IMR-90 (cell line): ENCODE measurements around the gene CDIP1. TPM values are rescaled to one million over a fixed set of nuclear protein-coding genes. Genes with fewer than 3 reads are reported as not detected.
A peak's percentile ranks its signal among the peaks of the same experiment; 100 is the strongest.

Source experiments
- ATAC-seq: fragments of 200-7000 bp; cut with Tn5 transposase; 2 replicates; pipeline ENCODE4 v1.9.1; 2020; ENCODE audit warnings: low read depth, mild to moderate bottlenecking, moderate library complexity
- BruUV-seq: library from RNA; stranded (reverse); fragments of 400-500 nt; replicated peaks from 2 replicates; lab custom pipeline; 2021; lab: Mats Ljungman, UMichigan
- CTCF ChIA-PET: fragments of 300-600 bp; formaldehyde crosslinking; extraction: SDS; loops from one replicate; lab custom pipeline; 2021; ENCODE audit warnings: antibody characterized with exemption; lab: Yijun Ruan, JAX
- POLR2A ChIA-PET: fragments of 300-600 bp; sonication (Branson Sonifier 250); formaldehyde crosslinking; loops from one replicate; lab custom pipeline; 2022; ENCODE audit warnings: antibody characterized with exemption; ENCODE audit not compliant: unreplicated experiment; lab: Charles Lee
- DNase-seq: peaks from one replicate; pipeline ENCODE4 v3.0.0; 2013
- H2AFZ ChIP-seq: replicated peaks from 2 replicates; pipeline ENCODE3; 2013; ENCODE audit warnings: low read length, mild to moderate bottlenecking; ENCODE audit not compliant: poor library complexity
- H2AK5ac ChIP-seq: 2 replicates; pipeline ENCODE4 v1.6.1; 2013; ENCODE audit warnings: low read depth, low read length, inconsistent platforms
- H2AK9ac ChIP-seq: replicated peaks from 2 replicates; pipeline ENCODE3; 2013; ENCODE audit warnings: mild to moderate bottlenecking, low read depth, low read length, moderate library complexity; ENCODE audit not compliant: poor library complexity
- H2BK120ac ChIP-seq: 2 replicates; pipeline ENCODE4 v1.6.1; 2013; ENCODE audit warnings: low read depth, low read length, inconsistent platforms
- H2BK15ac ChIP-seq: 3 replicates; pipeline ENCODE4 v1.6.1; 2013; ENCODE audit warnings: low read depth, low read length, inconsistent platforms
- H2BK20ac ChIP-seq: 2 replicates; pipeline ENCODE4 v1.6.1; 2013; ENCODE audit warnings: low read depth, mild to moderate bottlenecking, inconsistent platforms, low read length, moderate library complexity
- H2BK5ac ChIP-seq: 2 replicates; pipeline ENCODE4 v1.6.1; 2013; ENCODE audit warnings: mild to moderate bottlenecking, low read depth, low read length, inconsistent platforms; ENCODE audit not compliant: poor library complexity, severe bottlenecking
- H3K14ac ChIP-seq: replicated peaks from 2 replicates; pipeline ENCODE4 v1.6.1; 2013; ENCODE audit warnings: low read depth, low read length, inconsistent platforms
- H3K18ac ChIP-seq: 2 replicates; pipeline ENCODE4 v1.6.1; 2013; ENCODE audit warnings: low read depth, low read length, control low read depth
- H3K23ac ChIP-seq: 2 replicates; pipeline ENCODE4 v1.6.1; 2013; ENCODE audit warnings: low read depth, low read length, inconsistent platforms
- H3K27ac ChIP-seq: 2 replicates; pipeline ENCODE4 v1.5.1; 2013; ENCODE audit warnings: mild to moderate bottlenecking, control low read depth, low read length; ENCODE audit not compliant: insufficient read depth
- H3K27me3 ChIP-seq: 2 replicates; pipeline ENCODE4 v1.6.1; 2013; ENCODE audit warnings: low read length; ENCODE audit not compliant: control insufficient read depth, insufficient read depth
- H3K36me3 ChIP-seq: 2 replicates; pipeline ENCODE4 v1.6.1; 2013; ENCODE audit warnings: low read length, mixed read lengths; ENCODE audit not compliant: control insufficient read depth, insufficient read depth
- H3K4ac ChIP-seq: 2 replicates; pipeline ENCODE4 v1.6.1; 2013; ENCODE audit warnings: low read depth, low read length, inconsistent platforms
- H3K4me1 ChIP-seq: 2 replicates; pipeline ENCODE4 v1.6.1; 2013; ENCODE audit warnings: low read length, mixed read lengths; ENCODE audit not compliant: control insufficient read depth, insufficient read depth
- H3K4me2 ChIP-seq: 2 replicates; pipeline ENCODE4 v1.6.1; 2013; ENCODE audit warnings: low read depth, mild to moderate bottlenecking, control low read depth, low read length, moderate library complexity
- H3K4me3 ChIP-seq: 2 replicates; pipeline ENCODE4 v1.5.1; 2013; ENCODE audit warnings: low read depth, mild to moderate bottlenecking, control low read depth, low read length, moderate library complexity; ENCODE audit not compliant: insufficient read depth
- H3K56ac ChIP-seq: 2 replicates; pipeline ENCODE4 v1.6.1; 2013; ENCODE audit warnings: low read length, inconsistent platforms; ENCODE audit not compliant: insufficient read depth; ENCODE audit errors: extremely low read depth
- H3K79me1 ChIP-seq, 2 experiments: 2 replicates each; pipeline ENCODE4 v1.6.1; 2013; ENCODE audit warnings: low read length in 2 of 2, inconsistent platforms in 1 of 2, low read depth in 1 of 2
- H3K9ac ChIP-seq: 2 replicates; pipeline ENCODE4 v1.6.1; 2013; ENCODE audit warnings: low read depth, low read length, control low read depth
- H3K9me1 ChIP-seq: 2 replicates; pipeline ENCODE4 v1.6.1; 2013; ENCODE audit warnings: low read length, inconsistent platforms; ENCODE audit not compliant: insufficient read depth
- H3K9me3 ChIP-seq: 2 replicates; pipeline ENCODE4 v1.6.1; 2013; ENCODE audit warnings: low read length; ENCODE audit not compliant: control insufficient read depth, insufficient read depth
- H4K20me1 ChIP-seq: 2 replicates; pipeline ENCODE4 v1.6.1; 2013; ENCODE audit warnings: low read length, inconsistent platforms; ENCODE audit not compliant: insufficient read depth
- H4K5ac ChIP-seq: 2 replicates; pipeline ENCODE4 v1.6.1; 2013; ENCODE audit warnings: mild to moderate bottlenecking, low read depth, low read length, control low read depth
- H4K8ac ChIP-seq, 2 experiments: 2 replicates each; pipeline ENCODE4 v1.6.1; 2013; ENCODE audit warnings: low read depth in 2 of 2, low read length in 2 of 2, control low read depth in 1 of 2, inconsistent platforms in 1 of 2
- H4K91ac ChIP-seq: 2 replicates; pipeline ENCODE4 v1.6.1; 2013; ENCODE audit warnings: low read depth, low read length, inconsistent platforms; ENCODE audit not compliant: insufficient read depth
- CHD1 ChIP-seq: IDR thresholded peaks from 2 replicates; pipeline ENCODE4 v1.6.1; 2012; ENCODE audit warnings: low read depth, low read length, improper control_type of control experiment
- MAZ ChIP-seq: IDR thresholded peaks from 2 replicates; pipeline ENCODE4 v1.6.1; 2012; ENCODE audit warnings: low read depth, mild to moderate bottlenecking, low read length, improper control_type of control experiment, moderate library complexity, borderline replicate concordance
- NFE2L2 ChIP-seq: fragments of 150-350 bp; IDR thresholded peaks from 2 replicates; pipeline ENCODE4 v1.6.1; 2016; ENCODE audit warnings: low read depth, mild to moderate bottlenecking, low read length
- RAD21 ChIP-seq: IDR thresholded peaks from 2 replicates; pipeline ENCODE4 v1.6.1; 2012; ENCODE audit warnings: low read length, improper control_type of control experiment
- RCOR1 ChIP-seq: IDR thresholded peaks from 2 replicates; pipeline ENCODE4 v1.6.1; 2012; ENCODE audit warnings: mild to moderate bottlenecking, low read length, improper control_type of control experiment; ENCODE audit not compliant: insufficient replicate concordance
- SMC3 ChIP-seq: fragments of 150-350 bp; IDR thresholded peaks from 2 replicates; pipeline ENCODE4 v1.6.1; 2016; ENCODE audit warnings: low read depth, mild to moderate bottlenecking, antibody characterized with exemption, low read length, moderate library complexity
- WGBS, 2 experiments: methylation state at CpG; one replicate each; pipeline versions ENCODE4 v1.1.5 to v1.1.7; 2013; ENCODE audit warnings: missing lambda C conversion rate in 2 of 2; ENCODE audit not compliant: insufficient read length in 1 of 2; ENCODE audit errors: extremely low coverage in 2 of 2; 5-methylcytosine and 5-hydroxymethylcytosine counted together
- dilution Hi-C: fragments of 300-500 bp; cut with HindIII; formaldehyde crosslinking; loops from one replicate; pipeline ENCODE4 v1.14.3; 2018; ENCODE audit warnings: low sequenced_read_pairs; ENCODE audit not compliant: unreplicated experiment
- in situ Hi-C: fragments of 300-500 bp; cut with MboI; formaldehyde crosslinking; loops from 3 replicates; pipeline ENCODE4 v1.14.3; 2019; ENCODE audit warnings: low sequenced_read_pairs, inconsistent platforms, mixed read lengths
- intact Hi-C: fragments of 100-400 bp; cut with micrococcal nuclease; formaldehyde crosslinking; loops from 2 replicates; pipeline ENCODE4 v1.10.0; 2022
- polyA plus RNA-seq, 3 experiments: library from polyadenylated mRNA; depleted of rRNA; stranded (reverse); fragments of >200 nt; gene quantifications; 2 replicates each; pipeline ENCODE4 v1.2.3, GENCODE V29; 2012; ENCODE audit warnings: low replicate concordance in 1 of 3
- total RNA-seq: library from RNA; depleted of rRNA; stranded (reverse); fragments of >200 nt; gene quantifications from 2 replicates; pipeline ENCODE4 v1.2.3, GENCODE V29; 2012
- TF ChIP-seq, protein P1 (sequence below): fragments of 150-350 bp; IDR thresholded peaks from 2 replicates; pipeline ENCODE4 v1.6.1; 2016; ENCODE audit warnings: low read depth, mild to moderate bottlenecking, low read length, moderate library complexity, borderline replicate concordance
- TF ChIP-seq, protein P2 (sequence below): conservative IDR thresholded peaks from 2 replicates; pipeline ENCODE4 v1.5.1; 2012; ENCODE audit warnings: mild to moderate bottlenecking, low read depth, low read length, improper control_type of control experiment

Gene CDIP1
- total and polyA plus RNA-seq, 2 of the 4 experiments (the other 2 are of a cell fraction), result 4.8 to 14.6 TPM

DNA sequence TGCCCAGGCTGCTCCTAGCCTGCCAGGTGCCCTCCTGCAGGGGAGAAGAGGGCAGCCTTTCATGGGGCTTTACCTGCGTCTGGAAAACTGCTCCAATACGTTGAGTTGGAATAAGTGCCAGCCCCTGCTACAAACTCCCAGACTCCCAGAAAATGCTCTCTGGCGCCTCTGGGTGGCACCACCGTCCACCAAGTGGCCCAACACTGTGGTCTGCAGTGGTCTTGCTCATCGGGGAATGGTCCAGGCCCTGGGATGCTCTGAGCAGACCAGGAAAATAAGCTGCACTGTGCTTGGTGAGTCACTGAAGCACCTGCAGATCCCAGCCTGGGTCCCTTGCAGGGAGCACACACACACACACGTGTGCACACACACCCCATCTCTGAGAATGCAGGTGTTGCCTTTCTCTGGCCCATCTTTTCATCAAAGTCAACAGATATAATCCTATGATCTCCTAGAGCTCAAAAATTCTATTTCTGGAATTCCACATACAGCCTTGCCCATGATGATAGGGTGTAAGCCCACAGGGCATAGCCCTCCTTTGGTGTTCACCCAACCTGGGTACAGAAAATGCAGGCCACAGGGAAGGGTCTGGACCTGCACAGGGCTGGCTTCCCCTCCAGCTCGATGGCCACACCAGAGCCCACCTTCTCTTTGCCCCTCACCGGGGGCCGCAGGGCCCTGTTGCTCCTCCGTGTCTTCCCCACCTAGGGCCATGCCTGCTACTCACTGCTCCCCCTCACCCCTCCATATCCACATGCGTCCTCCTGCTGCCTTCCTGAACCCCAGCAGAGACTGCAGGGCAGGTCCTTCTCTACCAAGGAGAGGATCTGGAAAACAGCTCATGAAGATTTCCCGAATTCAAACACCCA, 20.5 kb downstream of the CDIP1 start:
- Histone ChIP-seq H3K4me3 (no peak overlapping the region), H2AK5ac (no peak overlapping the region), H4K91ac (no peak overlapping the region), H3K4me1 (peaks cover 7% of the 10 kb centered on the region), H3K27me3 (no peaks in the 10 kb centered on the region), H3K14ac (no peak overlapping the region), H3K9me3 (no peaks in the 10 kb centered on the region), H3K9ac (no peak overlapping the region), H3K18ac (no peak overlapping the region), H3K4me2 (no peak overlapping the region), H4K8ac (no peak overlapping the region), H3K23ac (no peak overlapping the region), H3K4ac (no peak overlapping the region), H2AK9ac (no peak overlapping the region), H3K9me1 (no peaks in the 10 kb centered on the region), H3K79me1 (peaks cover 15 to 42% of the 10 kb centered on the region in 2 experiments), H3K27ac (no peak overlapping the region), H4K5ac (no peak overlapping the region), H2BK5ac (no peak overlapping the region), H4K20me1 (peaks cover 18% of the 10 kb centered on the region; the same call in 1 of the 2 replicates), H3K36me3 (peaks cover 12% of the 10 kb centered on the region), H2BK15ac (no peak overlapping the region), H2AFZ (no peak overlapping the region), H2BK120ac (no peak overlapping the region), H3K56ac (no peak overlapping the region), H2BK20ac (no peak overlapping the region)
- dilution Hi-C loops, result no loop called here
- in situ Hi-C loops, result loop anchor here (25.0 kb wide), 1 partner anchor 444 kb away; the partner anchor contains the start of gene SEC14L5
- peak; percentile 46 for DNase-seq
- intact Hi-C loops, result loop anchor here (1.0 to 10.0 kb wide), 2 partner anchors 30 to 437 kb away; partner anchors contain the start of gene SEC14L5
- peak; percentile 74 for ATAC-seq
- POLR2A ChIA-PET, result interaction anchor here (0.5 kb wide), 1 partner anchor 36 kb away, joined by 3 read pairs; no protein-coding TSS in a partner anchor
- 58% methylated on average over 5 of the region's 12 CpGs; no CpG with 5 or more reads in 1 of the 2 experiments for WGBS, 2 experiments
- TF ChIP-seq, protein P1, sequence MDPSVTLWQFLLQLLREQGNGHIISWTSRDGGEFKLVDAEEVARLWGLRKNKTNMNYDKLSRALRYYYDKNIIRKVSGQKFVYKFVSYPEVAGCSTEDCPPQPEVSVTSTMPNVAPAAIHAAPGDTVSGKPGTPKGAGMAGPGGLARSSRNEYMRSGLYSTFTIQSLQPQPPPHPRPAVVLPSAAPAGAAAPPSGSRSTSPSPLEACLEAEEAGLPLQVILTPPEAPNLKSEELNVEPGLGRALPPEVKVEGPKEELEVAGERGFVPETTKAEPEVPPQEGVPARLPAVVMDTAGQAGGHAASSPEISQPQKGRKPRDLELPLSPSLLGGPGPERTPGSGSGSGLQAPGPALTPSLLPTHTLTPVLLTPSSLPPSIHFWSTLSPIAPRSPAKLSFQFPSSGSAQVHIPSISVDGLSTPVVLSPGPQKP, result no peak
- TF ChIP-seq CHD1 (no peak), RCOR1 (no peak), RAD21 (peak; percentile 79), SMC3 (peak; percentile 54), NFE2L2 (no peak), MAZ (no peak)
- TF ChIP-seq, protein P2, sequence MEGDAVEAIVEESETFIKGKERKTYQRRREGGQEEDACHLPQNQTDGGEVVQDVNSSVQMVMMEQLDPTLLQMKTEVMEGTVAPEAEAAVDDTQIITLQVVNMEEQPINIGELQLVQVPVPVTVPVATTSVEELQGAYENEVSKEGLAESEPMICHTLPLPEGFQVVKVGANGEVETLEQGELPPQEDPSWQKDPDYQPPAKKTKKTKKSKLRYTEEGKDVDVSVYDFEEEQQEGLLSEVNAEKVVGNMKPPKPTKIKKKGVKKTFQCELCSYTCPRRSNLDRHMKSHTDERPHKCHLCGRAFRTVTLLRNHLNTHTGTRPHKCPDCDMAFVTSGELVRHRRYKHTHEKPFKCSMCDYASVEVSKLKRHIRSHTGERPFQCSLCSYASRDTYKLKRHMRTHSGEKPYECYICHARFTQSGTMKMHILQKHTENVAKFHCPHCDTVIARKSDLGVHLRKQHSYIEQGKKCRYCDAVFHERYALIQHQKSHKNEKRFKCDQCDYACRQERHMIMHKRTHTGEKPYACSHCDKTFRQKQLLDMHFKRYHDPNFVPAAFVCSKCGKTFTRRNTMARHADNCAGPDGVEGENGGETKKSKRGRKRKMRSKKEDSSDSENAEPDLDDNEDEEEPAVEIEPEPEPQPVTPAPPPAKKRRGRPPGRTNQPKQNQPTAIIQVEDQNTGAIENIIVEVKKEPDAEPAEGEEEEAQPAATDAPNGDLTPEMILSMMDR, result peak; percentile 65
- CTCF ChIA-PET, result no interaction called here
- no TSS peak for BruUV-seq
